GM21360 (cell line): ENCODE results near the gene FLACC1.

Experiments used
- ATAC-seq: cut with Tn5 transposase; IDR thresholded peaks from one replicate; pipeline ENCODE4 v1.9.1; 2021; ENCODE audit warnings: mild to moderate bottlenecking, moderate library complexity; ENCODE audit not compliant: unreplicated experiment

FLACC1 gene

GRCh38 chr2:201279079-201279478, 78.1 kb downstream of the FLACC1 start:
- ATAC-seq = no peak

GRCh38 chr2:201276511-201276910, 80.6 kb downstream of the FLACC1 start:
- no peak for ATAC-seq

GRCh38 chr2:201275990-201276389, 81.2 kb downstream of the FLACC1 start:
- ATAC-seq = no peak

GRCh38 chr2:201275069-201275468, 82.1 kb downstream of the FLACC1 start:
- no peak for ATAC-seq

GRCh38 chr2:201273330-201273983, 83.7 kb downstream of the FLACC1 start:
- ATAC-seq = no peak

- ATAC-seq = no peak
Measured at GRCh38 chr2:201271917-201272316, 85.2 kb downstream of the FLACC1 start.

GRCh38 chr2:201270293-201271001, 86.7 kb downstream of the FLACC1 start:
- ATAC-seq = no peak

GRCh38 chr2:201269764-201270163, 87.4 kb downstream of the FLACC1 start:
- no peak for ATAC-seq

GRCh38 chr2:201267278-201268030, 89.7 kb downstream of the FLACC1 start:
- no peak for ATAC-seq

GRCh38 chr2:201266629-201267028, 90.5 kb downstream of the FLACC1 start:
- no peak for ATAC-seq

- ATAC-seq = no peak
Measured at GRCh38 chr2:201264472-201265173, 92.5 kb downstream of the FLACC1 start.

GRCh38 chr2:201263779-201264178, 93.4 kb downstream of the FLACC1 start:
- no peak for ATAC-seq

GRCh38 chr2:201262718-201263117, 94.4 kb downstream of the FLACC1 start:
- no peak for ATAC-seq

GRCh38 chr2:201261906-201262305, 95.2 kb downstream of the FLACC1 start:
- no peak for ATAC-seq

GRCh38 chr2:201261471-201261870, 95.7 kb downstream of the FLACC1 start:
- no peak for ATAC-seq

- no peak for ATAC-seq
Measured at GRCh38 chr2:201260302-201260800, 96.8 kb downstream of the FLACC1 start, which contains the start of gene CASP8. Gene CASP8 (plus strand): TSS chr2:201260536. CDS start chr2:201266487, 5,951 bp downstream.

- ATAC-seq = peak; percentile 16
Measured at GRCh38 chr2:201258666-201259615, 98.2 kb downstream of the FLACC1 start.

GRCh38 chr2:201257956-201258665, 99.0 kb downstream of the FLACC1 start:
- ATAC-seq = peak; percentile 56

GRCh38 chr2:201257381-201257955, 99.7 kb downstream of the FLACC1 start:
- ATAC-seq = peak; percentile 49
